ENCODE measurements around the gene VEZT.

DNA sequence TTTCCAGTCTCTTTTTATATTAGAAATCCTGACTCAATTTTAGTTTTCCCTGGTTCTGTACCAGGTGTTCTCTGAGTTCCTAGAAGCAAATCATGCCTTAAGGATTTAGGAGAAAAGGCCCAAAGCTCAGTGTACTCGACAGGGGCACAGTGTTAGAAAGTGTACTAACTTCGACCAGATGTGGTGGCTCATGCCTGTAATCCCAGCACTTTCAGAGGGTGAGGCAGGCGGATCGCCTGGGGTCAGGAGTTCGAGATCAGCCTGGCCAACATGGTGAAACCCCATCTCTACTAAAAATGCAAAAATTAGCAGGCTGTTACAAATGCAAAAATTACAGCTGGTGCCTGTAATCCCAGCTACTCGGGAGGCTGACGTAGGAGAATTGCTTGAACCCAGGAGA is 12.0 kb downstream of the VEZT start:
- TF ChIP-seq, protein P1, sequence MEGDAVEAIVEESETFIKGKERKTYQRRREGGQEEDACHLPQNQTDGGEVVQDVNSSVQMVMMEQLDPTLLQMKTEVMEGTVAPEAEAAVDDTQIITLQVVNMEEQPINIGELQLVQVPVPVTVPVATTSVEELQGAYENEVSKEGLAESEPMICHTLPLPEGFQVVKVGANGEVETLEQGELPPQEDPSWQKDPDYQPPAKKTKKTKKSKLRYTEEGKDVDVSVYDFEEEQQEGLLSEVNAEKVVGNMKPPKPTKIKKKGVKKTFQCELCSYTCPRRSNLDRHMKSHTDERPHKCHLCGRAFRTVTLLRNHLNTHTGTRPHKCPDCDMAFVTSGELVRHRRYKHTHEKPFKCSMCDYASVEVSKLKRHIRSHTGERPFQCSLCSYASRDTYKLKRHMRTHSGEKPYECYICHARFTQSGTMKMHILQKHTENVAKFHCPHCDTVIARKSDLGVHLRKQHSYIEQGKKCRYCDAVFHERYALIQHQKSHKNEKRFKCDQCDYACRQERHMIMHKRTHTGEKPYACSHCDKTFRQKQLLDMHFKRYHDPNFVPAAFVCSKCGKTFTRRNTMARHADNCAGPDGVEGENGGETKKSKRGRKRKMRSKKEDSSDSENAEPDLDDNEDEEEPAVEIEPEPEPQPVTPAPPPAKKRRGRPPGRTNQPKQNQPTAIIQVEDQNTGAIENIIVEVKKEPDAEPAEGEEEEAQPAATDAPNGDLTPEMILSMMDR (conservative IDR thresholded peaks at IDR 0.05 in 1 of 2, IDR thresholded peaks at IDR 0.05 in 1 of 2; ENCODE audit: extremely low read depth in 1 of 2, insufficient read depth in 1 of 2, low read depth in 1 of 2, low read length in 2 of 2) = no peak
- TF ChIP-seq EZH2 (IDR thresholded peaks at IDR 0.05; ENCODE audit: borderline replicate concordance, low read length) = no peak
